CD14-positive monocyte (primary cell): ENCODE results near the gene NEDD4L. TPM values are rescaled to one million over a fixed set of nuclear protein-coding genes. Genes with fewer than 3 reads are reported as not detected.

Experiments used
- DNase-seq, 3 donors: peaks; one replicate each; pipeline ENCODE4 v3.0.0-alpha.2; 2011 to 2022
- H2AFZ ChIP-seq: 2 replicates; pipeline ENCODE4 v1.6.0; 2012; ENCODE audit warnings: mild to moderate bottlenecking, low read depth, low read length, inconsistent platforms; ENCODE audit not compliant: insufficient read depth, poor library complexity, severe bottlenecking
- H3K27ac ChIP-seq, 2 donors: 1 replicate in 1 of 2; 2 replicates in 1 of 2; pipeline ENCODE4 v1.5.1; 2012 to 2013; ENCODE audit warnings: low read length in 2 of 2, control low read depth in 1 of 2, inconsistent platforms in 1 of 2, low read depth in 1 of 2, mild to moderate bottlenecking in 1 of 2
- H3K27me3 ChIP-seq, 2 donors: one replicate each; pipeline versions ENCODE4 v1.6.0 to v1.6.1; 2011 to 2013; ENCODE audit warnings: low read length in 2 of 2; ENCODE audit not compliant: control insufficient read depth in 2 of 2, insufficient read depth in 2 of 2
- H3K36me3 ChIP-seq, 2 donors: replicated peaks in 1 of 2; 1 replicate in 1 of 2; 2 replicates in 1 of 2; pipeline versions ENCODE4 v1.5.1 to v1.6.1; 2012 to 2013; ENCODE audit warnings: low read length in 2 of 2, control low read depth in 1 of 2, inconsistent platforms in 1 of 2, mild to moderate bottlenecking in 1 of 2; ENCODE audit not compliant: insufficient read depth in 2 of 2, control insufficient read depth in 1 of 2
- H3K4me1 ChIP-seq, 2 donors: 1 replicate in 1 of 2; 2 replicates in 1 of 2; pipeline versions ENCODE4 v1.5.1 to v1.6.1; 2012 to 2013; ENCODE audit warnings: low read length in 2 of 2, control low read depth in 1 of 2, inconsistent platforms in 1 of 2, mild to moderate bottlenecking in 1 of 2, moderate library complexity in 1 of 2; ENCODE audit not compliant: insufficient read depth in 2 of 2, control insufficient read depth in 1 of 2
- H3K4me2 ChIP-seq: replicated peaks from 2 replicates; pipeline ENCODE3; 2012; ENCODE audit warnings: low read length, moderate library complexity, mild to moderate bottlenecking; ENCODE audit not compliant: poor library complexity, severe bottlenecking; ENCODE audit errors: extremely low read depth
- H3K4me3 ChIP-seq, 3 experiments: fragments of 200-600 bp in 1 of 3; sonication (generic) in 1 of 3; replicated peaks in 1 of 3; 1 replicate in 2 of 3; 2 replicates in 1 of 3; pipeline ENCODE4 v1.5.1; 2011 to 2013; ENCODE audit warnings: low read length in 3 of 3, mild to moderate bottlenecking in 3 of 3, control low read depth in 2 of 3, low read depth in 2 of 3, inconsistent platforms in 1 of 3, moderate library complexity in 1 of 3
- H3K79me2 ChIP-seq: 2 replicates; pipeline ENCODE4 v1.6.0; 2012; ENCODE audit warnings: mild to moderate bottlenecking, control low read depth, inconsistent platforms, low read length, moderate library complexity; ENCODE audit not compliant: insufficient read depth
- H3K9ac ChIP-seq: 2 replicates; pipeline ENCODE4 v1.6.0; 2017; ENCODE audit warnings: low read length, mild to moderate bottlenecking; ENCODE audit not compliant: insufficient read depth, poor library complexity, severe bottlenecking
- H3K9me3 ChIP-seq, 2 donors: replicated peaks in 1 of 2; 1 replicate in 1 of 2; 2 replicates in 1 of 2; pipeline versions ENCODE4 v1.5.1 to v1.6.1; 2012 to 2013; ENCODE audit warnings: low read length in 2 of 2, control low read depth in 1 of 2; ENCODE audit not compliant: control insufficient read depth in 1 of 2, insufficient read depth in 1 of 2
- H4K20me1 ChIP-seq: 2 replicates; pipeline ENCODE4 v1.6.0; 2012; ENCODE audit warnings: mild to moderate bottlenecking, low read length, control low read depth, moderate library complexity; ENCODE audit not compliant: insufficient read depth
- H3K27ac Mint-ChIP-seq, 7 donors: one replicate each; pipeline ENCODE4 v1.8.0; 2020; ENCODE audit warnings: mild to moderate bottlenecking in 7 of 7, mixed read lengths in 7 of 7, moderate library complexity in 6 of 7, inconsistent platforms in 2 of 7
- H3K27me3 Mint-ChIP-seq, 3 donors: one replicate each; pipeline ENCODE4 v1.8.0; 2021 to 2022; ENCODE audit warnings: low read depth in 3 of 3, mild to moderate bottlenecking in 3 of 3, mixed read lengths in 3 of 3, moderate library complexity in 3 of 3, inconsistent platforms in 1 of 3
- H3K36me3 Mint-ChIP-seq, 2 donors: one replicate each; pipeline ENCODE4 v1.8.0; 2020; ENCODE audit warnings: mixed read lengths in 2 of 2, inconsistent platforms in 1 of 2, mild to moderate bottlenecking in 1 of 2
- H3K4me1 Mint-ChIP-seq: one replicate; pipeline ENCODE4 v1.8.0; 2020; ENCODE audit warnings: mild to moderate bottlenecking, mixed read lengths
- H3K4me3 Mint-ChIP-seq, 2 donors: one replicate each; pipeline ENCODE4 v1.8.0; 2020; ENCODE audit warnings: mild to moderate bottlenecking in 2 of 2, mixed read lengths in 2 of 2, moderate library complexity in 1 of 2
- H3K9me3 Mint-ChIP-seq, 7 donors: one replicate each; pipeline ENCODE4 v1.8.0; 2020 to 2022; ENCODE audit warnings: mixed read lengths in 7 of 7, mild to moderate bottlenecking in 6 of 7, moderate library complexity in 6 of 7, inconsistent platforms in 2 of 7
- WGBS: methylation state at CpG from one replicate; pipeline ENCODE4 v1.1.5; 2013; ENCODE audit warnings: missing lambda C conversion rate; ENCODE audit not compliant: insufficient coverage; 5-methylcytosine and 5-hydroxymethylcytosine counted together
- intact Hi-C, 2 donors: fragments of 100-400 bp; cut with micrococcal nuclease; formaldehyde crosslinking; loops; one replicate each; pipeline versions ENCODE4 v1.15.0 to v1.15.1; 2023
- polyA plus RNA-seq, 3 donors: library from polyadenylated mRNA; depleted of rRNA in 1 of 3; unstranded in 2 of 3; stranded (reverse) in 1 of 3; fragments of 300-500 nt in 2 of 3; fragments of >200 nt in 1 of 3; fragmentation: Illumina TruSeq in 2 of 3; gene quantifications; 1 replicate in 2 of 3; 2 replicates in 1 of 3; pipeline ENCODE4 v1.2.3, GENCODE V29; 2012 to 2021
- TF ChIP-seq, protein P1 (sequence below): fragments of 200-600 bp; IDR thresholded peaks from one replicate; pipeline ENCODE4 v1.8.0; 2022; ENCODE audit warnings: antibody characterized with exemption, mild to moderate bottlenecking

Gene NEDD4L
- polyA plus RNA-seq, 3 donors = 2.5 to 5.2 (median 4.5) TPM

DNA sequence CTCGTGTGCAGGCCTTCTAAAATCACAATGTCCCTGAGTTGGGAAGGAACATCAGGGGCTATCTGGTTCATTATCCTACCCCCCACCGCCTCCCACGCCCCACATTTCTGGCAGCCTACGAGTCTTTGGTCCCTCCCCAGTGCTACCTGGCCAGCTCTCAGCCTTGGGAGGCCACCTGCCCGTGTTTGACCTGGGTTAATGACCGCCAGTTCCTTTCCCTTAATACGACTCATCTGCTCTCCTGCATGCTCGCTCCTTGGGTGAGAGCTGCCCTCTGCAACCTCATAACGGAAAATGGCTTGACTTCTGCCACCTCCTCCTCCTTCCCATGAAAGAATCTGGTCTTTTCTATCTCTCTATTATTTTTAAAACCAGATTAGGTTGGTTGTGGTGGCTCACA is 112.5 kb downstream of the NEDD4L start:
- Mint-ChIP-seq H3K4me1 (peaks cover 3% of the 10 kb centered on the region), H3K27me3 (peaks cover 4 to 5% (median 5%) of the 10 kb centered on the region in 3 donors), H3K27ac (no peak overlapping the region), H3K36me3 (no peaks in the 10 kb centered on the region), H3K4me3 (no peak overlapping the region), H3K9me3 (no peaks in the 10 kb centered on the region)
- Histone ChIP-seq H3K79me2 (no peaks in the 10 kb centered on the region), H3K36me3 (no peaks in the 10 kb centered on the region), H2AFZ (no peak overlapping the region), H4K20me1 (no peaks in the 10 kb centered on the region), H3K27me3 (no peaks in the 10 kb centered on the region), H3K4me3 (no peak overlapping the region), H3K27ac (no peak overlapping the region), H3K9me3 (no peaks in the 10 kb centered on the region), H3K4me1 (no peaks in the 10 kb centered on the region), H3K9ac (no peak overlapping the region), H3K4me2 (no peak overlapping the region)
- WGBS = 85% methylated on average over 6 of the region's 9 CpGs
- DNase-seq = no peak
- intact Hi-C loops = no loop called here
- TF ChIP-seq, protein P1, sequence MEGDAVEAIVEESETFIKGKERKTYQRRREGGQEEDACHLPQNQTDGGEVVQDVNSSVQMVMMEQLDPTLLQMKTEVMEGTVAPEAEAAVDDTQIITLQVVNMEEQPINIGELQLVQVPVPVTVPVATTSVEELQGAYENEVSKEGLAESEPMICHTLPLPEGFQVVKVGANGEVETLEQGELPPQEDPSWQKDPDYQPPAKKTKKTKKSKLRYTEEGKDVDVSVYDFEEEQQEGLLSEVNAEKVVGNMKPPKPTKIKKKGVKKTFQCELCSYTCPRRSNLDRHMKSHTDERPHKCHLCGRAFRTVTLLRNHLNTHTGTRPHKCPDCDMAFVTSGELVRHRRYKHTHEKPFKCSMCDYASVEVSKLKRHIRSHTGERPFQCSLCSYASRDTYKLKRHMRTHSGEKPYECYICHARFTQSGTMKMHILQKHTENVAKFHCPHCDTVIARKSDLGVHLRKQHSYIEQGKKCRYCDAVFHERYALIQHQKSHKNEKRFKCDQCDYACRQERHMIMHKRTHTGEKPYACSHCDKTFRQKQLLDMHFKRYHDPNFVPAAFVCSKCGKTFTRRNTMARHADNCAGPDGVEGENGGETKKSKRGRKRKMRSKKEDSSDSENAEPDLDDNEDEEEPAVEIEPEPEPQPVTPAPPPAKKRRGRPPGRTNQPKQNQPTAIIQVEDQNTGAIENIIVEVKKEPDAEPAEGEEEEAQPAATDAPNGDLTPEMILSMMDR = no peak

GRCh38 chr18:58157237-58157636 is 113.2 kb downstream of the NEDD4L start:
- H3K79me2 ChIP-seq = no peaks in the 10 kb centered on the region

More at GRCh38 chr18:58157237-58157636, 113.2 kb downstream of the NEDD4L start:
- Histone ChIP-seq H3K27ac (no peak overlapping the region), H4K20me1 (no peaks in the 10 kb centered on the region), H3K36me3 (no peaks in the 10 kb centered on the region), H2AFZ (no peak overlapping the region), H3K9me3 (no peaks in the 10 kb centered on the region), H3K4me1 (no peaks in the 10 kb centered on the region), H3K27me3 (no peaks in the 10 kb centered on the region), H3K4me3 (no peak overlapping the region), H3K9ac (no peak overlapping the region), H3K4me2 (no peak overlapping the region)
- TF ChIP-seq, protein P1 = no peak
- WGBS = 100% methylated on average over 1 of the region's 3 CpGs
- no peak for DNase-seq
- Mint-ChIP-seq H3K4me1 (peaks cover 3% of the 10 kb centered on the region), H3K27ac (no peak overlapping the region), H3K4me3 (no peak overlapping the region), H3K9me3 (no peaks in the 10 kb centered on the region), H3K36me3 (no peaks in the 10 kb centered on the region), H3K27me3 (peaks cover 3 to 5% (median 4%) of the 10 kb centered on the region in 3 donors)
- intact Hi-C loops = no loop called here
